ENCODE measurements around the gene IRX3.

Gene IRX3

GRCh38 chr16:54242199-54242598 lies 44.4 kb downstream of the IRX3 start:
- H3K4me3 Mint-ChIP-seq = no peak overlapping the region
- peaks cover 21% of the 10 kb centered on the region for H3K27me3 Mint-ChIP-seq
- no peaks in the 10 kb centered on the region for H3K4me1 Mint-ChIP-seq (ENCODE audit: low read depth)
- H3K27ac Mint-ChIP-seq = no peak overlapping the region
- peaks cover 3% of the 10 kb centered on the region for H3K9me3 Mint-ChIP-seq
- no peaks in the 10 kb centered on the region for H3K36me3 Mint-ChIP-seq (ENCODE audit: low read depth)
- DNase-seq = no peak

GRCh38 chr16:54241525-54241924 lies 45.1 kb downstream of the IRX3 start:
- Mint-ChIP-seq H3K36me3 (ENCODE audit: low read depth) (no peaks in the 10 kb centered on the region), H3K9me3 (peaks cover 3% of the 10 kb centered on the region), H3K27ac (no peak overlapping the region), H3K4me3 (no peak overlapping the region), H3K27me3 (peaks cover 24% of the 10 kb centered on the region), H3K4me1 (ENCODE audit: low read depth) (no peaks in the 10 kb centered on the region)
- no peak for DNase-seq

GRCh38 chr16:54240271-54241129 lies 46.1 kb downstream of the IRX3 start:
- Mint-ChIP-seq H3K4me3 (no peak overlapping the region), H3K27ac (no peak overlapping the region), H3K36me3 (ENCODE audit: low read depth) (no peaks in the 10 kb centered on the region), H3K4me1 (ENCODE audit: low read depth) (no peaks in the 10 kb centered on the region), H3K27me3 (peaks cover 24% of the 10 kb centered on the region), H3K9me3 (no peaks in the 10 kb centered on the region)
- no peak for DNase-seq

GRCh38 chr16:54239456-54239855 lies 47.1 kb downstream of the IRX3 start:
- Mint-ChIP-seq H3K4me1 (ENCODE audit: low read depth) (no peaks in the 10 kb centered on the region), H3K36me3 (ENCODE audit: low read depth) (no peaks in the 10 kb centered on the region), H3K27me3 (peaks cover 21% of the 10 kb centered on the region), H3K4me3 (no peak overlapping the region), H3K9me3 (no peaks in the 10 kb centered on the region), H3K27ac (no peak overlapping the region)
- no peak for DNase-seq

GRCh38 chr16:54236773-54237172 lies 49.8 kb downstream of the IRX3 start:
- DNase-seq = no peak
- Mint-ChIP-seq H3K36me3 (ENCODE audit: low read depth) (no peaks in the 10 kb centered on the region), H3K27ac (no peak overlapping the region), H3K4me1 (ENCODE audit: low read depth) (no peaks in the 10 kb centered on the region), H3K27me3 (peaks cover 9% of the 10 kb centered on the region), H3K4me3 (no peak overlapping the region), H3K9me3 (no peaks in the 10 kb centered on the region)

GRCh38 chr16:54233615-54234014 lies 53.0 kb downstream of the IRX3 start:
- Mint-ChIP-seq H3K9me3 (no peaks in the 10 kb centered on the region), H3K4me1 (ENCODE audit: low read depth) (no peaks in the 10 kb centered on the region), H3K36me3 (ENCODE audit: low read depth) (no peaks in the 10 kb centered on the region), H3K27me3 (peaks cover 11% of the 10 kb centered on the region), H3K4me3 (no peak overlapping the region), H3K27ac (no peak overlapping the region)
- DNase-seq = no peak
